Measurements from ENCODE around the gene SLX9. TPM values are rescaled to one million over a fixed set of nuclear protein-coding genes. Genes with fewer than 3 reads are reported as not detected.

SLX9 gene
- total RNA-seq, 1 donor from 2014 or later = 38.8 TPM

GRCh38 chr21:44966135-44967081 lies 26.6 kb downstream of the SLX9 start:
- Histone ChIP-seq H3K36me3 (ENCODE audit: insufficient read depth, low read length) (peaks cover under 1% of the 10 kb centered on the region), H3K9me3 (ENCODE audit: insufficient read depth, low read depth, low read length) (peaks cover 3% of the 10 kb centered on the region), H3K27me3 (ENCODE audit: insufficient read depth, low read length) (no peaks in the 10 kb centered on the region), H2AFZ (ENCODE audit: low read depth, low read length) (no peak overlapping the region), H3K27ac (ENCODE audit: low read depth, low read length) (no peak overlapping the region), H4K20me1 (ENCODE audit: insufficient read depth, low read length) (no peaks in the 10 kb centered on the region), H3K9ac (ENCODE audit: low read length) (no peak overlapping the region), H3K4me2 (ENCODE audit: low read length) (no peak overlapping the region), H3K4me1 (ENCODE audit: insufficient read depth, low read length) (peaks cover 47% of the 10 kb centered on the region), H3K79me2 (ENCODE audit: insufficient read depth, low read length) (peaks cover 30% of the 10 kb centered on the region), H3K4me3 (ENCODE audit: insufficient read depth, low read depth, low read length) (no peak overlapping the region)
- Mint-ChIP-seq H3K4me3 (ENCODE audit: unreplicated experiment) (no peak overlapping the region), H3K9me3 (ENCODE audit: unreplicated experiment) (no peaks in the 10 kb centered on the region), H3K36me3 (ENCODE audit: low read depth, unreplicated experiment) (peaks cover 4% of the 10 kb centered on the region), H3K4me1 (ENCODE audit: low read depth, unreplicated experiment) (peaks cover 49% of the 10 kb centered on the region), H3K27me3 (ENCODE audit: low read depth, unreplicated experiment) (no peaks in the 10 kb centered on the region), H3K27ac (ENCODE audit: unreplicated experiment) (no peak overlapping the region)
- TF ChIP-seq CTCF (IDR thresholded peaks at IDR 0.05; ENCODE audit: insufficient read depth, low read depth, low read length) (no peak), EZH2 (IDR thresholded peaks at IDR 0.05; ENCODE audit: insufficient read depth, low read length) (no peak)
- FAIRE-seq = no peak
- no peak for DNase-seq (ENCODE audit: low read depth)

DNA sequence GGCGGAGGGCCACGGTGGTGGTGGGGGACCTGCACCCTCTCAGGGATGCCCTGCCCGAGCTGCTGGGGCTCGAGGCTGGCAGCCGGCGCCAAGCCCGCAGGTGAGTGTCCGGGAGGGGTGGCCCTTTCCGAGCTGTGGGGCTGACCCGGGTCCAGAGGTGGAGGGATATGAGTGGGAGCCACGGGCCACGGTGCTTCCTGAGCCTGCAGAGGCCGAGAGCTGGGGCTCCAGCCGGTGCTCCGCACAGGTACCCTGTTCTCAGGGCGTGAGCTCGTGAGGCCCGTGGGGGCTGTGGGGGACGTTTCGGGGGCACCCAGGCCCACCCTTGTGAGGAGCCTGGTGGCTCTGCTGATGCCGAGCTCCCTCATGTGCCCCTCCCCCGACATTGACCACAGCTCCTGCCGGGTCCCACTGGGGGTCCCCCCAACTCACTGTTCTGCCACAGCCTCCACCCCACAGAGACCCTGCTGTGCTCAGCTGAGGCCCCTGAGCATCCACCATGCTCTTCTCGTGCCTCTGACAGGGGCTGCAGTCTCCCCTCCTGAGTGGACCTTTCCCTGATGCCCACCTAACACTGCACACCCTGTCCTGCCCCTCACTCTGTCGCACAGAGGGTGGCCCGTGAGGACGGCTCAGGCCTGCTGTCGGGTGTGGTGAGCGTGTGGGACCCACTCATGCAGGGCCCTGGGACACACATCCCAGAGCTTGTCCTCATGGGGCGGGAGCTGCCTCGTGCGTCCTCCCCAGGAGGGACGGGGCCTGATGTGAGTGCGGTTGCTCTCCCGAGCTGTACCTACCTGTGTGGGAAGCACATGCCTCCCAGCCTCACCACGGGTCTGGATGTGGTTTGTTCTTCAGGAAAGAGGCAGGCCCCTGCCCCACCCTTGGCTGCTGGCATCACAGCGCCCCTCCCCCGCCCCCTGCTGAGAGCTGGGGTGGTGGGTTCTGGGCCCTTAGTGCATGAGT lies 27.5 kb downstream of the SLX9 start:
- no peak overlapping the region for H3K4me3 Mint-ChIP-seq (ENCODE audit: unreplicated experiment)
- H3K27me3 Mint-ChIP-seq (ENCODE audit: low read depth, unreplicated experiment) = no peaks in the 10 kb centered on the region
- peaks cover 52% of the 10 kb centered on the region for H3K4me1 Mint-ChIP-seq (ENCODE audit: low read depth, unreplicated experiment)
- no peaks in the 10 kb centered on the region for H3K9me3 Mint-ChIP-seq (ENCODE audit: unreplicated experiment)
- peaks cover 3% of the 10 kb centered on the region for H3K9me3 ChIP-seq (ENCODE audit: insufficient read depth, low read depth, low read length)
- no peak overlapping the region for H3K27ac ChIP-seq (ENCODE audit: low read depth, low read length)
- peaks cover 30% of the 10 kb centered on the region for H3K79me2 ChIP-seq (ENCODE audit: insufficient read depth, low read length)
- no peak for TF ChIP-seq EZH2 (IDR thresholded peaks at IDR 0.05; ENCODE audit: insufficient read depth, low read length)
- TF ChIP-seq CTCF (IDR thresholded peaks at IDR 0.05; ENCODE audit: insufficient read depth, low read depth, low read length) = no peak
- no peak overlapping the region for H3K4me3 ChIP-seq (ENCODE audit: insufficient read depth, low read depth, low read length)
- H3K27me3 ChIP-seq (ENCODE audit: insufficient read depth, low read length) = no peaks in the 10 kb centered on the region
- no peak overlapping the region for H3K27ac Mint-ChIP-seq (ENCODE audit: unreplicated experiment)
- peaks cover 37% of the 10 kb centered on the region for H3K4me1 ChIP-seq (ENCODE audit: insufficient read depth, low read length)
- DNase-seq (ENCODE audit: low read depth) = no peak
- FAIRE-seq = no peak
- no peak overlapping the region for H2AFZ ChIP-seq (ENCODE audit: low read depth, low read length)
- peaks cover 2% of the 10 kb centered on the region for H4K20me1 ChIP-seq (ENCODE audit: insufficient read depth, low read length)
- no peak overlapping the region for H3K9ac ChIP-seq (ENCODE audit: low read length)
- peaks cover 6% of the 10 kb centered on the region for H3K36me3 Mint-ChIP-seq (ENCODE audit: low read depth, unreplicated experiment)
- no peaks in the 10 kb centered on the region for H3K36me3 ChIP-seq (ENCODE audit: insufficient read depth, low read length)
- H3K4me2 ChIP-seq (ENCODE audit: low read length) = no peak overlapping the region

Data from astrocyte (in vitro differentiated cells and primary cell).